Mesenchymal stem cell (in vitro differentiated cells and primary cell): ENCODE measurements around the gene CCNB2.

Source experiments
- DNase-seq: peaks from one replicate; pipeline ENCODE4 v3.0.0-alpha.2; 2013
- H2AFZ ChIP-seq: one replicate; pipeline ENCODE4 v1.6.1; 2013; ENCODE audit warnings: low read depth, mild to moderate bottlenecking, control low read depth, inconsistent platforms, low read length, moderate library complexity
- H2AK5ac ChIP-seq: 2 replicates; pipeline ENCODE4 v1.6.1; 2013; ENCODE audit warnings: low read length, moderate library complexity, mild to moderate bottlenecking, inconsistent platforms; ENCODE audit not compliant: severe bottlenecking
- H2BK120ac ChIP-seq: one replicate; pipeline ENCODE4 v1.6.1; 2013; ENCODE audit warnings: low read depth, mild to moderate bottlenecking, inconsistent platforms, low read length, moderate library complexity
- H2BK12ac ChIP-seq, 2 experiments: one replicate each; pipeline ENCODE4 v1.6.1; 2013; ENCODE audit warnings: inconsistent platforms in 2 of 2, low read length in 2 of 2, mild to moderate bottlenecking in 2 of 2, moderate library complexity in 2 of 2, control low read depth in 1 of 2
- H2BK15ac ChIP-seq: one replicate; pipeline ENCODE4 v1.6.1; 2013; ENCODE audit warnings: mild to moderate bottlenecking, low read depth, inconsistent platforms; ENCODE audit not compliant: poor library complexity, severe bottlenecking
- H2BK5ac ChIP-seq: 2 replicates; pipeline ENCODE4 v1.6.1; 2013; ENCODE audit warnings: low read depth, mild to moderate bottlenecking, low read length, control low read depth, inconsistent platforms; ENCODE audit not compliant: poor library complexity, severe bottlenecking
- H3K14ac ChIP-seq, 2 experiments: one replicate each; pipeline ENCODE4 v1.6.1; 2013; ENCODE audit warnings: inconsistent platforms in 2 of 2, low read length in 2 of 2, control low read depth in 1 of 2, mild to moderate bottlenecking in 1 of 2, moderate library complexity in 1 of 2
- H3K18ac ChIP-seq, 2 experiments: one replicate each; pipeline ENCODE4 v1.6.1; 2013; ENCODE audit warnings: inconsistent platforms in 2 of 2, low read length in 2 of 2, control low read depth in 1 of 2, low read depth in 1 of 2, mild to moderate bottlenecking in 1 of 2
- H3K23ac ChIP-seq, 2 experiments: one replicate each; pipeline ENCODE4 v1.6.1; 2013; ENCODE audit warnings: inconsistent platforms in 2 of 2, low read length in 2 of 2, mild to moderate bottlenecking in 2 of 2, moderate library complexity in 2 of 2, control low read depth in 1 of 2
- H3K27ac ChIP-seq: 2 replicates; pipeline ENCODE4 v1.5.1; 2013; ENCODE audit warnings: mild to moderate bottlenecking, moderate library complexity, low read length, control low read depth, inconsistent platforms; ENCODE audit not compliant: poor library complexity, severe bottlenecking
- H3K27me3 ChIP-seq, 2 experiments: 2 replicates each; pipeline versions ENCODE4 v1.6.1 to v1.7.0; 2013; ENCODE audit warnings: low read length in 2 of 2, mild to moderate bottlenecking in 2 of 2, moderate library complexity in 2 of 2, control low read depth in 1 of 2, inconsistent platforms in 1 of 2; ENCODE audit not compliant: control insufficient read depth in 1 of 2, insufficient read depth in 1 of 2
- H3K36me3 ChIP-seq, 2 experiments: 2 replicates each; pipeline versions ENCODE4 v1.6.1 to v1.7.0; 2013; ENCODE audit warnings: low read length in 2 of 2, control low read depth in 1 of 2, inconsistent platforms in 1 of 2, low read depth in 1 of 2, mild to moderate bottlenecking in 1 of 2; ENCODE audit not compliant: insufficient read depth in 2 of 2, control insufficient read depth in 1 of 2
- H3K4ac ChIP-seq, 2 experiments: one replicate each; pipeline ENCODE4 v1.6.1; 2013; ENCODE audit warnings: inconsistent platforms in 2 of 2, low read length in 2 of 2, mild to moderate bottlenecking in 2 of 2, moderate library complexity in 2 of 2, control low read depth in 1 of 2, low read depth in 1 of 2
- H3K4me1 ChIP-seq: 2 replicates; pipeline ENCODE4 v1.6.1; 2013; ENCODE audit warnings: low read depth, low read length, control low read depth; ENCODE audit not compliant: control insufficient read depth, insufficient read depth
- H3K4me2 ChIP-seq: 2 replicates; pipeline ENCODE4 v1.6.1; 2013; ENCODE audit warnings: low read length, mild to moderate bottlenecking, inconsistent platforms; ENCODE audit not compliant: poor library complexity, severe bottlenecking
- H3K4me3 ChIP-seq, 2 experiments: 2 replicates each; pipeline versions ENCODE4 v1.5.1 to v1.7.0; 2013; ENCODE audit warnings: low read length in 2 of 2, mild to moderate bottlenecking in 2 of 2, control low read depth in 1 of 2, low read depth in 1 of 2; ENCODE audit not compliant: insufficient read depth in 1 of 2
- H3K79me1 ChIP-seq: replicated peaks from 2 replicates; pipeline ENCODE4 v1.6.1; 2013; ENCODE audit warnings: mild to moderate bottlenecking, control low read depth, low read length, inconsistent platforms; ENCODE audit not compliant: poor library complexity, severe bottlenecking
- H3K9ac ChIP-seq: 2 replicates; pipeline ENCODE4 v1.7.0; 2013; ENCODE audit warnings: mild to moderate bottlenecking, low read length, moderate library complexity
- H3K9me3 ChIP-seq: 2 replicates; pipeline ENCODE4 v1.7.0; 2013; ENCODE audit warnings: mild to moderate bottlenecking, low read length; ENCODE audit not compliant: control insufficient read depth
- H4K8ac ChIP-seq: one replicate; pipeline ENCODE4 v1.6.1; 2013; ENCODE audit warnings: inconsistent platforms, mild to moderate bottlenecking, low read length, moderate library complexity
- H4K91ac ChIP-seq: one replicate; pipeline ENCODE4 v1.6.1; 2013; ENCODE audit warnings: mild to moderate bottlenecking, low read length, inconsistent platforms
- WGBS: methylation state at CpG from one replicate; pipeline ENCODE4 v1.1.7; 2013; ENCODE audit warnings: mixed read lengths; 5-methylcytosine and 5-hydroxymethylcytosine counted together

The CCNB2 gene

DNA sequence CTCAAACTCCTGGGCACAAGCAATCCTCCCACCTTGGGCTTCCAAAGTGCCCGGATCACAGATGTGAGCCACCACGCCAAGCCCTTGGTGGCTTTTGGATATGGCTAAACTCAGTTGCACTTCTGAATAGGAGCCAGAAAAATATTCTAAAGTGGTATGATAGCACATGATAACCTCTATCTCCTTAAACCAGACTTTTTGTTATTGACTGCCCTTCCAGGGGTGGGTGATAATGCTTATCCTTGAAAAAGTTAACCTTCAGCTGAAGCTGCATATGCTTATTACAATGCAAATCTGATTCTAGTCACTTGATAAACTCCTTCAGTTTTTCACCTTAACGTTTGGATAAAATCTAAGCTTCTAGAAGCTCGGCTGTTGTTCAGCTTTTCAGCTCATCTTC, 6.3 kb downstream of the CCNB2 start:
- Histone ChIP-seq H4K8ac (no peak overlapping the region), H2AFZ (no peak overlapping the region), H3K36me3 (peaks cover 4 to 43% of the 10 kb centered on the region in 2 experiments), H2BK12ac (no peak overlapping the region), H3K27ac (no peak overlapping the region), H3K79me1 (peaks cover 32% of the 10 kb centered on the region), H3K27me3 (no peaks in the 10 kb centered on the region), H3K9me3 (no peaks in the 10 kb centered on the region), H2BK15ac (no peak overlapping the region), H2AK5ac (no peak overlapping the region), H3K18ac (no peak overlapping the region), H2BK5ac (no peak overlapping the region), H2BK120ac (no peak overlapping the region), H4K91ac (no peak overlapping the region), H3K4me3 (no peak overlapping the region), H3K23ac (no peak overlapping the region), H3K9ac (no peak overlapping the region), H3K14ac (no peak overlapping the region), H3K4me2 (no peak overlapping the region), H3K4ac (no peak overlapping the region), H3K4me1 (no peaks in the 10 kb centered on the region)
- no peak for DNase-seq
- WGBS, result 98% methylated on average over 4 of the region's 4 CpGs

DNA sequence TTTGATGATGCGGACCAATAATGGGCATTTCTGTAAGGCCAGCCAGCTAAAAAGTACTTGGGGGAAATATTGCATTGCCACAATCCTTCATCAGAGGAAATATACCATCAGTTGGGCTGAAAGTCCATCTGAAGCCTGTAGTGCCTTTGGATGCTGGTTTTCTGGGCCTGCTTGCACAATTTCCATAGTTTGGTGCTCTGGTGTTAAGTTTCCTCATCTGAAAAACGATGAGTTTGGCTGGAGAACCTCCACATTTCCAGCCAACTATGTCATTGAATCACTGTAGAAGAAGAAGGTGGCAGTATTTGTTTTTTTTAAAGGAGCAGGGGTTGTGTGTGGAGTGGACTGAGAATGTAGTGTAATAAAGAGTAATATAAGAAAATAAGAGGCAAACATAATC, 10.1 kb downstream of the CCNB2 start:
- Histone ChIP-seq H2AK5ac (no peak overlapping the region), H4K8ac (no peak overlapping the region), H3K27me3 (no peaks in the 10 kb centered on the region), H3K27ac (no peak overlapping the region), H3K4me3 (no peak overlapping the region), H2BK15ac (no peak overlapping the region), H3K14ac (no peak overlapping the region), H3K79me1 (peaks cover 22% of the 10 kb centered on the region), H2BK120ac (no peak overlapping the region), H2AFZ (no peak overlapping the region), H3K9ac (no peak overlapping the region), H3K23ac (no peak overlapping the region), H3K4me1 (no peaks in the 10 kb centered on the region), H3K4ac (no peak overlapping the region), H2BK5ac (no peak overlapping the region), H3K9me3 (no peaks in the 10 kb centered on the region), H2BK12ac (no peak overlapping the region), H3K36me3 (peaks cover 12 to 52% of the 10 kb centered on the region in 2 experiments), H3K4me2 (no peak overlapping the region), H4K91ac (no peak overlapping the region), H3K18ac (no peak overlapping the region)
- 88% methylated on average over 2 of the region's 2 CpGs for WGBS
- no peak for DNase-seq

- Histone ChIP-seq H3K27me3 (no peaks in the 10 kb centered on the region), H3K36me3 (peaks cover 12 to 45% of the 10 kb centered on the region in 2 experiments), H2BK12ac (no peak overlapping the region), H3K4ac (no peak overlapping the region), H3K9ac (no peak overlapping the region), H3K14ac (no peak overlapping the region), H4K91ac (no peak overlapping the region), H3K27ac (no peak overlapping the region), H3K4me1 (no peaks in the 10 kb centered on the region), H3K9me3 (no peaks in the 10 kb centered on the region), H3K23ac (no peak overlapping the region), H3K4me3 (no peak overlapping the region), H2BK120ac (no peak overlapping the region), H2BK5ac (no peak overlapping the region), H4K8ac (no peak overlapping the region), H3K4me2 (no peak overlapping the region), H2AFZ (no peak overlapping the region), H3K18ac (no peak overlapping the region), H2AK5ac (no peak overlapping the region), H2BK15ac (no peak overlapping the region), H3K79me1 (peaks cover 19% of the 10 kb centered on the region)
- no peak for DNase-seq
- WGBS, result no CpG with 5 or more reads among the region's 1 CpG
These were observed 11.2 kb downstream of the CCNB2 start for GRCh38 chr15:59116141-59116540.

DNA sequence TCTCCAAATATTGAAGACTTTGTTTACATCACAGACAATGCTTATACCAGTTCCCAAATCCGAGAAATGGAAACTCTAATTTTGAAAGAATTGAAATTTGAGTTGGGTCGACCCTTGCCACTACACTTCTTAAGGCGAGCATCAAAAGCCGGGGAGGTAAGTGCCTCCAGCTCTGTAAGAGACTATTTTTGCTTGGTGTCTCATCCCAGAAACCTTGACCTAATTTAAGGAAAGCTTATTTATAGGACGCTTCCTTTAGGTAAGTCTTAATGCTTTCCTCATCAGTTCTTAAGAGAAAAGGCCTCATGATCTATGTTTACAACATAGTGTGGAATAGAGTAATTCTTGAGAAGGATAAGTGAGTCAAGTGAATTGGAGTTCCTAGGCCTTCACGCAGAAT, 11.8 kb downstream of the CCNB2 start:
- Histone ChIP-seq H3K4me2 (no peak overlapping the region), H4K8ac (no peak overlapping the region), H4K91ac (no peak overlapping the region), H3K79me1 (peaks cover 16% of the 10 kb centered on the region), H3K9me3 (no peaks in the 10 kb centered on the region), H3K36me3 (peaks cover 12 to 45% of the 10 kb centered on the region in 2 experiments), H2BK15ac (no peak overlapping the region), H3K4ac (no peak overlapping the region), H2AK5ac (no peak overlapping the region), H2BK12ac (no peak overlapping the region), H3K4me1 (no peaks in the 10 kb centered on the region), H3K18ac (no peak overlapping the region), H3K9ac (no peak overlapping the region), H3K23ac (no peak overlapping the region), H3K27ac (no peak overlapping the region), H3K14ac (no peak overlapping the region), H2AFZ (no peak overlapping the region), H2BK5ac (no peak overlapping the region), H3K4me3 (no peak overlapping the region), H3K27me3 (no peaks in the 10 kb centered on the region), H2BK120ac (no peak overlapping the region)
- no peak for DNase-seq
- 100% methylated on average over 5 of the region's 6 CpGs for WGBS
